Measurements from ENCODE around the gene SLC30A9. TPM values are rescaled to one million over a fixed set of nuclear protein-coding genes. Genes with fewer than 3 reads are reported as not detected.

Gene SLC30A9
- total and polyA plus RNA-seq, 2 donors (not counting 1 experiment from before 2014, with no cell fraction given), result 56.5 to 65.2 TPM

GRCh38 chr4:42074294-42074693, 84.0 kb downstream of the SLC30A9 start:
- Histone ChIP-seq H3K27ac (ENCODE audit: insufficient read depth, low read length) (no peak overlapping the region), H2AFZ (ENCODE audit: low read length) (no peak overlapping the region), H3K9me3 (ENCODE audit: control insufficient read depth, insufficient read depth, low read depth, low read length) (no peaks in the 10 kb centered on the region), H3K36me3 (ENCODE audit: control insufficient read depth, insufficient read depth, low read length) (peaks cover 2% of the 10 kb centered on the region), H3K4me1 (ENCODE audit: control insufficient read depth, extremely low read depth, insufficient read depth, low read length) (no peaks in the 10 kb centered on the region), H3K27me3 (ENCODE audit: control insufficient read depth, insufficient read depth, low read length) (no peaks in the 10 kb centered on the region), H3K9ac (ENCODE audit: insufficient read depth, low read length) (no peak overlapping the region), H3K4me2 (ENCODE audit: extremely low read depth, insufficient read depth, low read length) (no peak overlapping the region), H3K4me3 (replicated peaks in 1 of 4; ENCODE audit: control extremely low read depth in 1 of 4, insufficient read depth in 1 of 4, low read depth in 3 of 4, low read length in 4 of 4) (no peak overlapping the region), H3K79me2 (ENCODE audit: control insufficient read depth, insufficient read depth, low read length) (no peaks in the 10 kb centered on the region), H4K20me1 (ENCODE audit: control insufficient read depth, extremely low read depth, insufficient read depth, low read length) (no peaks in the 10 kb centered on the region)
- no peak for TF ChIP-seq EZH2 (IDR thresholded peaks at IDR 0.05; ENCODE audit: low read length, missing control alignments)
- TF ChIP-seq CTCF (conservative IDR thresholded peaks at IDR 0.05 in 1 of 2, IDR thresholded peaks at IDR 0.05 in 1 of 2; ENCODE audit: low read depth in 1 of 2, low read length in 2 of 2), result no peak
- no peak for DNase-seq (ENCODE audit: low read depth in 2 of 2)

GRCh38 chr4:42078184-42078801, 88.0 kb downstream of the SLC30A9 start:
- Histone ChIP-seq H3K9ac (ENCODE audit: insufficient read depth, low read length) (no peak overlapping the region), H3K36me3 (ENCODE audit: control insufficient read depth, insufficient read depth, low read length) (peaks cover 2% of the 10 kb centered on the region), H3K27me3 (ENCODE audit: control insufficient read depth, insufficient read depth, low read length) (no peaks in the 10 kb centered on the region), H3K4me2 (ENCODE audit: extremely low read depth, insufficient read depth, low read length) (no peak overlapping the region), H3K4me1 (ENCODE audit: control insufficient read depth, extremely low read depth, insufficient read depth, low read length) (no peaks in the 10 kb centered on the region), H3K9me3 (ENCODE audit: control insufficient read depth, insufficient read depth, low read depth, low read length) (no peaks in the 10 kb centered on the region), H4K20me1 (ENCODE audit: control insufficient read depth, extremely low read depth, insufficient read depth, low read length) (no peaks in the 10 kb centered on the region), H3K79me2 (ENCODE audit: control insufficient read depth, insufficient read depth, low read length) (no peaks in the 10 kb centered on the region), H3K4me3 (replicated peaks in 1 of 4; ENCODE audit: control extremely low read depth in 1 of 4, insufficient read depth in 1 of 4, low read depth in 3 of 4, low read length in 4 of 4) (no peak overlapping the region), H2AFZ (ENCODE audit: low read length) (no peak overlapping the region), H3K27ac (ENCODE audit: insufficient read depth, low read length) (no peak overlapping the region)
- no peak for DNase-seq (ENCODE audit: low read depth in 2 of 2)
- TF ChIP-seq EZH2 (IDR thresholded peaks at IDR 0.05; ENCODE audit: low read length, missing control alignments) (no peak), CTCF (conservative IDR thresholded peaks at IDR 0.05 in 1 of 2, IDR thresholded peaks at IDR 0.05 in 1 of 2; ENCODE audit: low read depth in 1 of 2, low read length in 2 of 2) (no peak)

GRCh38 chr4:42080306-42080705, 90.0 kb downstream of the SLC30A9 start:
- Histone ChIP-seq H3K36me3 (ENCODE audit: control insufficient read depth, insufficient read depth, low read length) (no peaks in the 10 kb centered on the region), H3K4me1 (ENCODE audit: control insufficient read depth, extremely low read depth, insufficient read depth, low read length) (no peaks in the 10 kb centered on the region), H4K20me1 (ENCODE audit: control insufficient read depth, extremely low read depth, insufficient read depth, low read length) (no peaks in the 10 kb centered on the region), H3K9me3 (ENCODE audit: control insufficient read depth, insufficient read depth, low read depth, low read length) (no peaks in the 10 kb centered on the region), H3K9ac (ENCODE audit: insufficient read depth, low read length) (no peak overlapping the region), H3K4me2 (ENCODE audit: extremely low read depth, insufficient read depth, low read length) (no peak overlapping the region), H3K79me2 (ENCODE audit: control insufficient read depth, insufficient read depth, low read length) (no peaks in the 10 kb centered on the region), H2AFZ (ENCODE audit: low read length) (no peak overlapping the region), H3K27me3 (ENCODE audit: control insufficient read depth, insufficient read depth, low read length) (no peaks in the 10 kb centered on the region), H3K4me3 (replicated peaks in 1 of 4; ENCODE audit: control extremely low read depth in 1 of 4, insufficient read depth in 1 of 4, low read depth in 3 of 4, low read length in 4 of 4) (no peak overlapping the region), H3K27ac (ENCODE audit: insufficient read depth, low read length) (no peak overlapping the region)
- DNase-seq (ENCODE audit: low read depth in 2 of 2), result no peak
- TF ChIP-seq EZH2 (IDR thresholded peaks at IDR 0.05; ENCODE audit: low read length, missing control alignments), result no peak
- no peak for TF ChIP-seq CTCF (conservative IDR thresholded peaks at IDR 0.05 in 1 of 2, IDR thresholded peaks at IDR 0.05 in 1 of 2; ENCODE audit: low read depth in 1 of 2, low read length in 2 of 2)

Measured in fibroblast of lung (primary cell).